Panc1 (cell line): ENCODE data around the gene WSCD2.

Experiments used
- POLR2AphosphoS5 ChIP-seq: IDR thresholded peaks from 2 replicates; pipeline ENCODE4 v1.6.1; 2012; ENCODE audit warnings: mild to moderate bottlenecking, low read depth, low read length, moderate library complexity
- TF ChIP-seq, protein P1 (sequence below): fragments of 450-650 bp; IDR thresholded peaks from 2 replicates; pipeline ENCODE4 v1.5.1; 2017; ENCODE audit warnings: mild to moderate bottlenecking
- TF ChIP-seq, protein P2 (sequence below), 2 experiments: IDR thresholded peaks; 2 replicates each; pipeline ENCODE4 v1.6.1; 2011 to 2012; ENCODE audit warnings: low read depth in 2 of 2, control low read depth in 1 of 2, low read length in 1 of 2, mild to moderate bottlenecking in 1 of 2, moderate library complexity in 1 of 2; ENCODE audit not compliant: insufficient read depth in 1 of 2

DNA sequence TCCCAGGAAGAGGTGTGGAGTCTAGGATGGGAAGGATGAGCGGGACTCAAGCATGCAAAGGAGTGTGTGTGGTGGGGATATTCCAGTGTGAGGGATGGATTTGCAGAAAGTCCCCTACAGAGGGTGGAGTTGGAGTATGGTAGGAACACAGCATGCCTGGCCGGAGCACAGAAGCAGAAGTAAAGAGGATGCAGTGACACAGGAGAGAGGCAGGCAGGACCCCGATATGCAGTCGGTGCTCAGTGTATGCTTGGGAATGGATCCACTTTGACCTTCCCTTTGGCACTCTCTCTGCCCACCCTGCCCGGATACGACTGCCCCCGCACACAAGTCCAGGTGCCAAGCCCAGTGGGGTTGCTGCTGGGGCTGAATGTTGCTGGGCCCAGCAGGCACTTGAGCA, 21.3 kb downstream of the WSCD2 start:
- TF ChIP-seq, protein P1, sequence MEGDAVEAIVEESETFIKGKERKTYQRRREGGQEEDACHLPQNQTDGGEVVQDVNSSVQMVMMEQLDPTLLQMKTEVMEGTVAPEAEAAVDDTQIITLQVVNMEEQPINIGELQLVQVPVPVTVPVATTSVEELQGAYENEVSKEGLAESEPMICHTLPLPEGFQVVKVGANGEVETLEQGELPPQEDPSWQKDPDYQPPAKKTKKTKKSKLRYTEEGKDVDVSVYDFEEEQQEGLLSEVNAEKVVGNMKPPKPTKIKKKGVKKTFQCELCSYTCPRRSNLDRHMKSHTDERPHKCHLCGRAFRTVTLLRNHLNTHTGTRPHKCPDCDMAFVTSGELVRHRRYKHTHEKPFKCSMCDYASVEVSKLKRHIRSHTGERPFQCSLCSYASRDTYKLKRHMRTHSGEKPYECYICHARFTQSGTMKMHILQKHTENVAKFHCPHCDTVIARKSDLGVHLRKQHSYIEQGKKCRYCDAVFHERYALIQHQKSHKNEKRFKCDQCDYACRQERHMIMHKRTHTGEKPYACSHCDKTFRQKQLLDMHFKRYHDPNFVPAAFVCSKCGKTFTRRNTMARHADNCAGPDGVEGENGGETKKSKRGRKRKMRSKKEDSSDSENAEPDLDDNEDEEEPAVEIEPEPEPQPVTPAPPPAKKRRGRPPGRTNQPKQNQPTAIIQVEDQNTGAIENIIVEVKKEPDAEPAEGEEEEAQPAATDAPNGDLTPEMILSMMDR, result no peak
- no peak for TF ChIP-seq POLR2AphosphoS5
- TF ChIP-seq, protein P2, sequence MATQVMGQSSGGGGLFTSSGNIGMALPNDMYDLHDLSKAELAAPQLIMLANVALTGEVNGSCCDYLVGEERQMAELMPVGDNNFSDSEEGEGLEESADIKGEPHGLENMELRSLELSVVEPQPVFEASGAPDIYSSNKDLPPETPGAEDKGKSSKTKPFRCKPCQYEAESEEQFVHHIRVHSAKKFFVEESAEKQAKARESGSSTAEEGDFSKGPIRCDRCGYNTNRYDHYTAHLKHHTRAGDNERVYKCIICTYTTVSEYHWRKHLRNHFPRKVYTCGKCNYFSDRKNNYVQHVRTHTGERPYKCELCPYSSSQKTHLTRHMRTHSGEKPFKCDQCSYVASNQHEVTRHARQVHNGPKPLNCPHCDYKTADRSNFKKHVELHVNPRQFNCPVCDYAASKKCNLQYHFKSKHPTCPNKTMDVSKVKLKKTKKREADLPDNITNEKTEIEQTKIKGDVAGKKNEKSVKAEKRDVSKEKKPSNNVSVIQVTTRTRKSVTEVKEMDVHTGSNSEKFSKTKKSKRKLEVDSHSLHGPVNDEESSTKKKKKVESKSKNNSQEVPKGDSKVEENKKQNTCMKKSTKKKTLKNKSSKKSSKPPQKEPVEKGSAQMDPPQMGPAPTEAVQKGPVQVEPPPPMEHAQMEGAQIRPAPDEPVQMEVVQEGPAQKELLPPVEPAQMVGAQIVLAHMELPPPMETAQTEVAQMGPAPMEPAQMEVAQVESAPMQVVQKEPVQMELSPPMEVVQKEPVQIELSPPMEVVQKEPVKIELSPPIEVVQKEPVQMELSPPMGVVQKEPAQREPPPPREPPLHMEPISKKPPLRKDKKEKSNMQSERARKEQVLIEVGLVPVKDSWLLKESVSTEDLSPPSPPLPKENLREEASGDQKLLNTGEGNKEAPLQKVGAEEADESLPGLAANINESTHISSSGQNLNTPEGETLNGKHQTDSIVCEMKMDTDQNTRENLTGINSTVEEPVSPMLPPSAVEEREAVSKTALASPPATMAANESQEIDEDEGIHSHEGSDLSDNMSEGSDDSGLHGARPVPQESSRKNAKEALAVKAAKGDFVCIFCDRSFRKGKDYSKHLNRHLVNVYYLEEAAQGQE (IDR thresholded peaks at IDR 0.05; ENCODE audit: insufficient read depth in 1 of 2, low read depth in 2 of 2, low read length in 1 of 2), result no peak
